ENCODE measurements around the gene ANKFN1. TPM values are rescaled to one million over a fixed set of nuclear protein-coding genes. Genes with fewer than 3 reads are reported as not detected.

Gene ANKFN1
- not detected for polyA plus RNA-seq

GRCh38 chr17:56152874-56153602 lies at the start of gene ANKFN1:
Gene ANKFN1, plus strand, starts transcription at chr17:56153475. Its CDS starts 59,193 bp downstream, at chr17:56212668.
- Mint-ChIP-seq H3K4me1 (no peaks in the 10 kb centered on the region), H3K27ac (peak within 1 kb of the TSS in 1 of 3 donors; percentile 4), H3K36me3 (no peaks in the 10 kb centered on the region), H3K27me3 (peaks cover 3% of the 10 kb centered on the region), H3K9me3 (no peaks in the 10 kb centered on the region), H3K4me3 (no peak within 1 kb of the TSS)

GRCh38 chr17:56108811-56109284 lies 44.4 kb upstream of the ANKFN1 start:
- no peak overlapping the region for H3K27ac Mint-ChIP-seq
- no peaks in the 10 kb centered on the region for H3K27me3 Mint-ChIP-seq
- H3K4me1 Mint-ChIP-seq, result no peaks in the 10 kb centered on the region
- H3K4me3 Mint-ChIP-seq, result no peak overlapping the region
- H3K36me3 Mint-ChIP-seq, result no peaks in the 10 kb centered on the region
- H3K9me3 Mint-ChIP-seq, result peaks cover 0 to 2% (median 0%) of the 10 kb centered on the region in 3 donors

- no peaks in the 10 kb centered on the region for H3K36me3 Mint-ChIP-seq
- H3K27me3 Mint-ChIP-seq, result no peaks in the 10 kb centered on the region
- no peak overlapping the region for H3K27ac Mint-ChIP-seq
- peaks cover 0 to 2% (median 0%) of the 10 kb centered on the region in 3 donors for H3K9me3 Mint-ChIP-seq
- H3K4me3 Mint-ChIP-seq, result no peak overlapping the region
- no peaks in the 10 kb centered on the region for H3K4me1 Mint-ChIP-seq
These were observed 43.4 kb upstream of the ANKFN1 start for GRCh38 chr17:56109836-56110235.

GRCh38 chr17:56110463-56111135 lies 42.7 kb upstream of the ANKFN1 start:
- H3K27me3 Mint-ChIP-seq, result no peaks in the 10 kb centered on the region
- no peak overlapping the region for H3K27ac Mint-ChIP-seq
- peaks cover 0 to 2% (median 0%) of the 10 kb centered on the region in 3 donors for H3K9me3 Mint-ChIP-seq
- H3K36me3 Mint-ChIP-seq, result no peaks in the 10 kb centered on the region
- no peak overlapping the region for H3K4me3 Mint-ChIP-seq
- no peaks in the 10 kb centered on the region for H3K4me1 Mint-ChIP-seq

- no peaks in the 10 kb centered on the region for H3K36me3 Mint-ChIP-seq
- no peaks in the 10 kb centered on the region for H3K27me3 Mint-ChIP-seq
- H3K9me3 Mint-ChIP-seq, result peaks cover 0 to 2% (median 0%) of the 10 kb centered on the region in 3 donors
These were observed 41.4 kb upstream of the ANKFN1 start for GRCh38 chr17:56111706-56112485.

GRCh38 chr17:56113486-56113885 lies 39.8 kb upstream of the ANKFN1 start:
- Mint-ChIP-seq H3K27ac (no peak overlapping the region), H3K27me3 (no peaks in the 10 kb centered on the region), H3K4me1 (no peaks in the 10 kb centered on the region), H3K9me3 (peaks cover 0 to 4% (median 0%) of the 10 kb centered on the region in 3 donors), H3K4me3 (no peak overlapping the region), H3K36me3 (no peaks in the 10 kb centered on the region)

More at GRCh38 chr17:56111706-56112485, 41.4 kb upstream of the ANKFN1 start:
- Mint-ChIP-seq H3K4me3 (no peak overlapping the region), H3K27ac (no peak overlapping the region), H3K4me1 (no peaks in the 10 kb centered on the region)

- no peaks in the 10 kb centered on the region for H3K27me3 Mint-ChIP-seq
- peaks cover 0 to 2% (median 0%) of the 10 kb centered on the region in 3 donors for H3K9me3 Mint-ChIP-seq
- H3K36me3 Mint-ChIP-seq, result no peaks in the 10 kb centered on the region
- no peak overlapping the region for H3K27ac Mint-ChIP-seq
- H3K4me3 Mint-ChIP-seq, result no peak overlapping the region
- H3K4me1 Mint-ChIP-seq, result no peaks in the 10 kb centered on the region
These were observed 38.8 kb upstream of the ANKFN1 start for GRCh38 chr17:56114469-56114868.

- Mint-ChIP-seq H3K4me3 (no peak overlapping the region), H3K4me1 (no peaks in the 10 kb centered on the region), H3K9me3 (peaks cover 0 to 2% (median 0%) of the 10 kb centered on the region in 3 donors), H3K27me3 (no peaks in the 10 kb centered on the region), H3K36me3 (no peaks in the 10 kb centered on the region), H3K27ac (no peak overlapping the region)
These were observed 34.1 kb upstream of the ANKFN1 start for GRCh38 chr17:56119191-56119590.

- Mint-ChIP-seq H3K4me1 (no peaks in the 10 kb centered on the region), H3K27me3 (no peaks in the 10 kb centered on the region), H3K27ac (no peak overlapping the region), H3K9me3 (peaks cover 0 to 2% (median 0%) of the 10 kb centered on the region in 3 donors), H3K36me3 (no peaks in the 10 kb centered on the region), H3K4me3 (no peak overlapping the region)
These were observed 33.3 kb upstream of the ANKFN1 start for GRCh38 chr17:56119936-56120335.

GRCh38 chr17:56121191-56122051 lies 31.9 kb upstream of the ANKFN1 start:
- Mint-ChIP-seq H3K27ac (no peak overlapping the region), H3K9me3 (peaks cover 0 to 2% (median 0%) of the 10 kb centered on the region in 3 donors), H3K4me3 (no peak overlapping the region), H3K36me3 (no peaks in the 10 kb centered on the region), H3K27me3 (no peaks in the 10 kb centered on the region), H3K4me1 (no peaks in the 10 kb centered on the region)

- H3K27ac Mint-ChIP-seq, result no peak overlapping the region
- H3K4me1 Mint-ChIP-seq, result no peaks in the 10 kb centered on the region
- H3K36me3 Mint-ChIP-seq, result no peaks in the 10 kb centered on the region
These were observed 27.1 kb upstream of the ANKFN1 start for GRCh38 chr17:56125830-56126819.

GRCh38 chr17:56130026-56130425 lies 23.2 kb upstream of the ANKFN1 start:
- H3K36me3 Mint-ChIP-seq, result no peaks in the 10 kb centered on the region
- H3K4me1 Mint-ChIP-seq, result no peaks in the 10 kb centered on the region
- no peak overlapping the region for H3K27ac Mint-ChIP-seq
- H3K27me3 Mint-ChIP-seq, result no peaks in the 10 kb centered on the region
- no peak overlapping the region for H3K4me3 Mint-ChIP-seq
- H3K9me3 Mint-ChIP-seq, result no peaks in the 10 kb centered on the region

More at GRCh38 chr17:56125830-56126819, 27.1 kb upstream of the ANKFN1 start:
- no peak overlapping the region for H3K4me3 Mint-ChIP-seq
- H3K9me3 Mint-ChIP-seq, result no peaks in the 10 kb centered on the region
- H3K27me3 Mint-ChIP-seq, result no peaks in the 10 kb centered on the region

GRCh38 chr17:56130631-56131030 lies 22.6 kb upstream of the ANKFN1 start:
- Mint-ChIP-seq H3K27ac (no peak overlapping the region), H3K27me3 (no peaks in the 10 kb centered on the region), H3K9me3 (no peaks in the 10 kb centered on the region), H3K4me3 (no peak overlapping the region), H3K36me3 (no peaks in the 10 kb centered on the region), H3K4me1 (no peaks in the 10 kb centered on the region)
